Small intestine (tissue), 7 donors: Measurements from ENCODE around the gene PHF5A. TPM values are rescaled to one million over a fixed set of nuclear protein-coding genes. Genes with fewer than 3 reads are reported as not detected.
"Not testable (repeated sequence)": the region's sequence is repeated elsewhere in the genome, so short reads cannot be mapped to it uniquely, and the experiment has no call there.

Source experiments
- DNase-seq, 2 donors: peaks; one replicate each; pipeline versions ENCODE4 v3.0.0 to v3.0.0-alpha.2; 2013
- FAIRE-seq: peaks from 2 replicates; lab custom pipeline; 2012; peaks lifted over from hg19 to GRCh38; lab: Jason Lieb, UNC
- H3K27ac ChIP-seq, 3 donors: one replicate each; pipeline ENCODE4 v1.5.1; 2013; ENCODE audit warnings: low read length in 2 of 3, mild to moderate bottlenecking in 2 of 3, control low read depth in 1 of 3, inconsistent platforms in 1 of 3, low read depth in 1 of 3, moderate library complexity in 1 of 3
- H3K27me3 ChIP-seq, 3 donors: one replicate each; pipeline ENCODE4 v1.6.1; 2013; ENCODE audit warnings: low read length in 3 of 3, inconsistent platforms in 1 of 3; ENCODE audit not compliant: control insufficient read depth in 3 of 3, insufficient read depth in 3 of 3
- H3K36me3 ChIP-seq, 3 donors: one replicate each; pipeline ENCODE4 v1.6.1; 2013; ENCODE audit warnings: low read length in 3 of 3, inconsistent platforms in 1 of 3, low read depth in 1 of 3, mild to moderate bottlenecking in 1 of 3, moderate library complexity in 1 of 3; ENCODE audit not compliant: control insufficient read depth in 3 of 3, insufficient read depth in 2 of 3
- H3K4me1 ChIP-seq, 3 donors: one replicate each; pipeline ENCODE4 v1.6.1; 2013; ENCODE audit warnings: low read length in 2 of 3, inconsistent platforms in 1 of 3, low read depth in 1 of 3, mild to moderate bottlenecking in 1 of 3, moderate library complexity in 1 of 3; ENCODE audit not compliant: control insufficient read depth in 3 of 3, insufficient read depth in 2 of 3
- H3K4me3 ChIP-seq, 3 donors: one replicate each; pipeline ENCODE4 v1.5.1; 2013; ENCODE audit warnings: low read length in 3 of 3, control low read depth in 1 of 3, inconsistent platforms in 1 of 3, low read depth in 1 of 3, mild to moderate bottlenecking in 1 of 3, moderate library complexity in 1 of 3
- H3K9me3 ChIP-seq, 2 donors: one replicate each; pipeline ENCODE4 v1.6.1; 2013; ENCODE audit warnings: low read depth in 1 of 2, low read length in 1 of 2; ENCODE audit not compliant: control insufficient read depth in 2 of 2, insufficient read depth in 1 of 2
- WGBS, 3 donors: extraction: QIAGEN DNeasy Blood & Tissue Kit; methylation state at CpG; one replicate each; pipeline ENCODE4 v1.1.7; 2013; 5-methylcytosine and 5-hydroxymethylcytosine counted together
- polyA plus RNA-seq, 4 donors: library from polyadenylated mRNA; stranded (reverse) in 3 of 4; unstranded in 1 of 4; fragments of 200-250 nt in 3 of 4; fragments of 120-200 nt in 1 of 4; gene quantifications; one replicate each; pipeline versions ENCODE4 v1.2.1 to v1.2.3, GENCODE V29; 2013
- donor health status: healthy with polysubstance abuse.
- donor health status: control.
- donor health status: control.
- donor health status: Bipolar disorder and iron deficiency.
- donor health status: healthy.

PHF5A gene
- polyA plus RNA-seq, 4 donors: 39.6 to 62.7 (median 55.3) TPM

DNA sequence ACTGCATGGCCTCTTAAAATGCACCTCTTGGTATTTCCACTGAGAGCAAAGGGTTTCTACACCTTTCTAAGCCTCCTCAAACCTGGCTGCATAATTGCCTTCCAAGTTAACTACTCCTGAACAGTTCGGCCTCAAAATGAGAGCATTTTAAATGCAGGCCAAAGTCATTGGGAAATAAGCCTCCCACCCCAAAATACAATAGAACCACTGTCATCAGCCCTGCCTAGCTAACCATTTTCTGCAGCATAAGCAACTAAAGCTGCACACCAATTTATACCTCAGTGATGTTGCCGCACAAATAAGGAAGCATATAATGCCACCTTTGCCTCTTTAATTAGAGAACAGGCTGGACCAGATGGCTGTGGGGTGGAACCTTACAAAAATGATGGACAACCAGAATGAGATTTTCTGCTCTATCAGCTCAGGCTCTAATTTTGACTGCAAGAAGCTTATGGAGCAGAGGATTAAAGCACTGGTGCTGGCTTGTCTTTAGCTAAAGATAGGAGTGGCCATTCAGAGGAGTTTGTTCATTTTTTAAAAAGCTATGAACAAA lies 26.2 kb downstream of the PHF5A start:
- H3K27ac ChIP-seq: peak overlapping the region in 1 of 3 donors; percentile 17
- H3K4me1 ChIP-seq: peaks cover 0 to 14% (median 0%) of the 10 kb centered on the region in 3 donors
- H3K36me3 ChIP-seq: peaks cover 1 to 47% (median 2%) of the 10 kb centered on the region in 3 donors
- no peaks in the 10 kb centered on the region for H3K27me3 ChIP-seq
- WGBS, 3 donors: 41 to 55% (median 53%) methylated on average over 2 of the region's 2 CpGs
- H3K9me3 ChIP-seq: no peaks in the 10 kb centered on the region
- DNase-seq: peak in 1 of 2 donors; percentile 23
- no peak for FAIRE-seq
- no peak overlapping the region for H3K4me3 ChIP-seq

DNA sequence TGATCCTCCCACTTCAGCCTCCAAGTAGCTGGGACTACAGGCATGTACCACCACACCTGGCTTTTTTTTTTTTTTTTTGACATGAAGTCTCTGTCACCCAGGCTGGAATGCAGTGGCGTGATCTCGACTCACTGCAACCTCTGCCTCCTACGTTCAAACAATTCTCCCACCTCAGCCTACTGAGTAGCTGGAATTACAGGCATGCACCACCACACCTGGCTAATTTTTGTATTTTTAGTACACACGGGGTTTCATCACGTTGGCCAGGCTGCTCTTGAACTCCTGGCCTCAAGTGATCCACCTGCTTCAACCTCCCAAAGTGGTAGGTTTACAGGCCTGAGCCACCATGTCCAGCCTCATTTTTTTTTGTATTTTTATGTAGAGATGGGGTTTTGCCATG lies 28.0 kb downstream of the PHF5A start:
- H3K9me3 ChIP-seq, H3K27me3 ChIP-seq, H3K4me3 ChIP-seq, DNase-seq, FAIRE-seq, H3K27ac ChIP-seq: not testable (repeated sequence)
- H3K36me3 ChIP-seq: peaks cover 8 to 65% (median 14%) of the 10 kb centered on the region in 3 donors
- peaks cover 0 to 14% (median 0%) of the 10 kb centered on the region in 3 donors for H3K4me1 ChIP-seq
- WGBS, 3 donors: 81 to 89% (median 82%) methylated on average over 5 of the region's 5 CpGs

DNA sequence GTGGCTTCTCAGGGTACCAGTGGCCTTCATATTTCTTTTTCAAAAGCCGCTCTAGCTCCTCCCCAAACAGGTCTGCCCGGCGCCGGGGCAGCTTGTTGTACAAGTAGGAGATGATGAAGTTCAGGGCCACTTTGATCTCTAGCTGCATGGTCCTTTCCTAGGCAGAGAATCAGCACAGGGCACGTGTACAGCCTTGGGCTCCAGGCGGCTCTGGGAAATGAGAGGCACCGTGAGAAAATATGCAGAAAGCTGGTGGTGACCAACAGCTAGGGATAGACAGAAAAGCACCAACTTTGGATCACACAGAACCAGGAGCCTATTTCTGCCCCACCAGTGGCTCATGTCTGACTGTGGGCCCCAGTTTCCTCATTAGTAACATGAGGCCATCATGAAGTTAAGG lies 31.3 kb downstream of the PHF5A start:
- Histone ChIP-seq H3K4me1 (no peaks in the 10 kb centered on the region), H3K36me3 (peaks cover 13 to 79% (median 19%) of the 10 kb centered on the region in 3 donors), H3K27me3 (no peaks in the 10 kb centered on the region), H3K9me3 (no peaks in the 10 kb centered on the region), H3K27ac (no peak overlapping the region), H3K4me3 (no peak overlapping the region)
- no peak for FAIRE-seq
- no peak for DNase-seq
- 88 to 93% (median 91%) methylated on average over 7 of the region's 7 CpGs for WGBS, 3 donors

DNA sequence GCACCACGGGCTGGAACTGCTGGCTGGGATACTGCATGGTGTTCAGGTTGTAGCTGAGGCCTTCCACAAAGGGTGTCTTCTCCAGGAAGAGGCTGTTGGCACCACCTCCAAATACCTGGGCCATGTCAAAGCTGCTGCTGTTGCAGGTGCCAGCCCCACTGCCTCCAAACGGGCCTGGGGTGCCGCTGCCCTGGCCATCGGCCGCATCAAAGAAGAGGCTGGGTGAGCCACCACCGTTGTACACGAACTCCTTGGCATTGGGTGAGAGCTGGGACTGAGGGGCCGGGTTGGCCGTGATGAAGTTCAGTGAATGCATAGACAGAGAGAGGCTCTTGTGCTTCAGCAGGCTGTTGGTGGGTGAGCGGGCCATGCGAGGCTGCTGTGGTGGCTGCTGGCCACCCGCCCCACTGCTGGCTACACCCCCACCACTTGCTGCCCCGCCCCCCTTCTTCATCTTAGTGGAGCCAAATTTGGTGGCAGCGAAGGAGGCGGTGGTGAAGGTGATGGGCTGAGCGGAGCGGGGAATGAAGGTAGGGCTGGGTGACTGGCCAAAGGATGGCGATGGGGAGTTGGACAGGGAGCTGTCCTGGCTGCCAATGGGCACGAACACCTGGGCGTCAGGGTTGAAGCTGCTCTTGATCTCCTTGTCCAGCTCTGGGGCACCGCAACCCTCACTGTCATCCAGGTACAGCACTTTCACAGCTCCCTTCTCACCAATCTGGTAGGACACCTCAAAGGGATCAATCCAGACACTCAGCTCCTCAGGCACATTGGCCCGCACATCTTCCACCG lies 32.0 kb downstream of the PHF5A start:
- FAIRE-seq: no peak
- Histone ChIP-seq H3K36me3 (peaks cover 16 to 86% (median 19%) of the 10 kb centered on the region in 3 donors), H3K4me3 (no peak overlapping the region), H3K4me1 (no peaks in the 10 kb centered on the region), H3K9me3 (no peaks in the 10 kb centered on the region), H3K27me3 (no peaks in the 10 kb centered on the region), H3K27ac (no peak overlapping the region)
- no peak for DNase-seq
- WGBS, 3 donors: 86 to 87% (median 86%) methylated on average over 22 to 23 of the region's 23 CpGs

DNA sequence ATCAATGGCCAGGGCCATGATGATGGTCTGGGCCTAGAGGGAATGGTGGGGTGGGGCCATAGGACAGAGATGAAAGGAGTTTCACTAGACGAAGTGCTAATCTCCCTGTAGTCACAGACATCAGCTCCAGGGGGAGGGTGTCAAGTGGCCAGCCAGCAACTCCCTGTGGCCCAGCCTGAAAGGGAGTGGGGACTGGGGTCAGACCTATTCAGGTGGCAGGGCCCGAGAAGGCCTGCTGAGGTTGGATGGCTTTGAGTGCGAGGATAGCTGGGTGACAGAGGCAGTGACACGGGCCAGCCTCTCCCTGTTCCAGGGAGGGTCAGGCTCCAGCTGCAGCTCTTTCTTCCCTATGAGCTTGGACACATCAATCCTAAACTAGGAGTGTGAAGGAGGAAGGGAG lies 32.9 kb downstream of the PHF5A start:
- H3K9me3 ChIP-seq: no peaks in the 10 kb centered on the region
- 61 to 70% (median 67%) methylated on average over 4 of the region's 4 CpGs for WGBS, 3 donors
- FAIRE-seq: no peak
- DNase-seq: no peak
- no peaks in the 10 kb centered on the region for H3K27me3 ChIP-seq
- no peak overlapping the region for H3K4me3 ChIP-seq
- peak overlapping the region in 1 of 3 donors; percentile 3 for H3K27ac ChIP-seq
- no peaks in the 10 kb centered on the region for H3K4me1 ChIP-seq
- H3K36me3 ChIP-seq: peaks cover 18 to 85% (median 19%) of the 10 kb centered on the region in 3 donors

DNA sequence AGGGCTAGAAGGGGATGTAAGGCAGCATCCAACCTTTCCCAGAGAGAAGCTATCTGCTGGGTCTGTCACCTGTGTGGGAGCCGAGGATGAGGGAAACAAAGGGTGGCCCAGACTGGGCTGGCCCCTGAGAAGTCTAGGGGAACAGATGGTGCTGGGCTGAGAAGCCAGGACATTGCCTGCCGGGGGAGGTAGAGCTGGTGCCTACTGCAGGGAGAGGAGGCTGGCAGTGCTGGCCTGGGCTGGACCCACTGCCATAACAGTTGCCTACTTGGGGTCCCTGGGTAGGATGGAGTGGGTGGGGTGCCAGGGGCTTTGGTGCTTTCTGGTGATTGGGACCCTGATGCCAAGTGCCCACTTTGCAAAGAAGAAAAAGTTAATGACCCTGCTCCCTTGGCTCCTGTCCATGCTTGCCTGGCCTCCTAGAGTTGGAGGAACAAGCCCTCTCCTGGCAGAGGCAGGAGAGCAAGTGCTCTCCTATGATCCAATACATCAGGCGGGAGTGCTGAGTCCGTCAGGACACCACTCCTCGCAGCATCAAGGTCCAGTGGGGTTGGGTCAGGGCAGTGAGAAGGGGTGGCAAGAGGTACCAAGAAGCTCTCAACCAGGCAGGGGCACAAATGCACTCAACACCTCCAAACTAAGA lies 34.0 kb downstream of the PHF5A start:
- not testable (repeated sequence) for H3K27ac ChIP-seq, FAIRE-seq, DNase-seq, H3K9me3 ChIP-seq, H3K4me3 ChIP-seq, H3K27me3 ChIP-seq, H3K4me1 ChIP-seq
- peaks cover 18 to 84% (median 19%) of the 10 kb centered on the region in 3 donors for H3K36me3 ChIP-seq
- WGBS, 3 donors: 75 to 88% (median 81%) methylated on average over 5 of the region's 5 CpGs

DNA sequence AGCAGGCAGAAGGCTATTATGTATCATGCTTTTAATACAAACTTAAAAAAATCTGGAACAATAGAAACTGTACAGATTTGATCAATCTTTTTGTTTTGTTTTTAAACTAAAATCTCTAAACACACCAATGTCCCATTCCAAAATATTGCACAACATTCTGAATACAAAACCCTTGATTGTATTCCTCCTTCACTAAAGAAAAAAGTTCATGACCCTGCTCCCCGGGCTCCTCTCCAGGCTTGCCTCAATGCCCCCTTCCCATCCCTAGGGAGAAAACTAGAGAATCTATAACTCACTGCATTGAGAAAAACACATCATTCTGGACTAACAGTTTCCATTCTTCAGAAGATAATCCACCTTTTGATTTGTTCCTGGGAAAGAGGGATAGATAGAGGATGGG lies 35.0 kb downstream of the PHF5A start:
- not testable (repeated sequence) for H3K4me1 ChIP-seq

DNA sequence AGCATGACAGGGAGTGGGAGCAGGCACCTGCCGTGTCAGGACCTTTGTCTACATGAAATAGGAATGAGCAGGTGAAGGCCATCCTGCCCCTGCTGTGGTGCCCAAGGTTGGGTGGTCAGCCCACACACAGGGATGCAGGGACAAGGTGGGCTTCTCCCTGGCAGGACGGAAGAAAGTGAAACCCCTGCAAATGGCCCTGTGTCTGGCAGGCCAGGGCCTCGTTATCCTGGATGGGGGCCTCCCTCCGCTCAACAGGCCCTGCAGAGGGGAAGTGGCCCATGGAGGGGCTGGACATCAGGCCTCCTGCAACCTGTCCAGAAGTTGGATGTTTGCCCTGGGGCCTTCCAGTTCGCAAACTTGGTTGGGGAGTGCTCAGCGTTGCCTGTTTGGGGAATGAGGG lies 36.8 kb downstream of the PHF5A start:
- Histone ChIP-seq H3K4me3 (no peak overlapping the region), H3K4me1 (no peaks in the 10 kb centered on the region), H3K27me3 (no peaks in the 10 kb centered on the region), H3K27ac (no peak overlapping the region), H3K9me3 (no peaks in the 10 kb centered on the region), H3K36me3 (peaks cover 12 to 83% (median 12%) of the 10 kb centered on the region in 3 donors)
- DNase-seq (no peak), FAIRE-seq (no peak)
- 80 to 87% (median 82%) methylated on average over 6 of the region's 6 CpGs for whole genome bisulfite sequencing, 3 donors

More for the DNA sequence above, 35.0 kb downstream of the PHF5A start:
- not testable (repeated sequence) for FAIRE-seq, H3K27me3 ChIP-seq, H3K4me3 ChIP-seq, DNase-seq, H3K27ac ChIP-seq, H3K9me3 ChIP-seq
- H3K36me3 ChIP-seq: peaks cover 18 to 82% (median 19%) of the 10 kb centered on the region in 3 donors
- 77 to 96% (median 88%) methylated on average over 1 of the region's 1 CpG for WGBS, 3 donors
